ACHN (cell line): Measurements from ENCODE around the gene EPHA5.
"Not testable (repeated sequence)": the region's sequence is repeated elsewhere in the genome, so short reads cannot be mapped to it uniquely, and the experiment has no call there.

Experiments
- DNase-seq: peaks from one replicate; pipeline ENCODE4 v3.0.0-alpha.2; 2015
- in situ Hi-C: cut with HindIII; loops from 2 replicates; pipeline ENCODE4 v1.10.0; 2017; ENCODE audit warnings: low sequenced_read_pairs, low pct_ligation_motif_present, low pct_unique_long_range_greater_than_20kb

Gene EPHA5

GRCh38 chr4:65311120-65311519 is 359.2 kb downstream of the EPHA5 start:
- in situ Hi-C loops = no loop called here
- DNase-seq = no peak

GRCh38 chr4:65310586-65310985 is 359.7 kb downstream of the EPHA5 start:
- in situ Hi-C loops = no loop called here
- no peak for DNase-seq

DNA sequence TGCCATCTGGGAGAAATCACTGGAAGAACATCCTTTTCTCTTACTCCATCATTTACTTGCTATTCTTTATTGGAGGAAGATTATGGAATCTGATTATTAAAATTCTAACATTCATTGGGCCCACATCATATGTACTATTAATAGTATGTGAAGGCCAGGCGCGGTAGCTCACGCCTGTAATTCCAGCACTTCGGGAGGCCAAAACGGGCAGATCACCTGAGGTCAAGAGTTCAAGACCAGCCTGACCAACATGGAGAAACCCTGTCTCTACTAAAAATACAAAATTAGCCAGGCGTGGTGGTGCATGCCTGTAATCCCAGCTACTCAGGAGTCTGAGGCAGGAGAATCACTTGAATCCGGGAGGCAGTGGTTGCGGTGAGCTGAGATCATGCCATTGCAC is 361.7 kb downstream of the EPHA5 start:
- in situ Hi-C loops, DNase-seq: not testable (repeated sequence)

DNA sequence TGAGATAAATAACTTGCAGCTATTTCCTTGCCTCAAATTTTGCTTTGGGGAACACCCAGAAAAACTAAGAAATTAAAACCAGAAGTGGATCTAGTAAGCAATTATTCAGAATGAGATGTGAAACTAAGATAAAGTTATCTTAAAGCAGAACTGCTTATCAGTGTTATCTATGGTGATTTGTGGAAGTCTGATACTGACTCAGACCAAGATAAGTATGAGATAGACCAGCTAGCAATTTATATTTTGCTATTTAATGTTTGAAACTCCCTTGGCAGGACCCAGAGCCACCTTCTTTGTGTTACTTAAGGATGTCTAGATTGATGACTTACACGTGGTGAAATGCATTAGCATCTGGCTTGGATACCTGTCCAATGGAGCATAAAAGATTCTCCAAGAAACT is 368.1 kb downstream of the EPHA5 start:
- in situ Hi-C loops = no loop called here
- DNase-seq = no peak

DNA sequence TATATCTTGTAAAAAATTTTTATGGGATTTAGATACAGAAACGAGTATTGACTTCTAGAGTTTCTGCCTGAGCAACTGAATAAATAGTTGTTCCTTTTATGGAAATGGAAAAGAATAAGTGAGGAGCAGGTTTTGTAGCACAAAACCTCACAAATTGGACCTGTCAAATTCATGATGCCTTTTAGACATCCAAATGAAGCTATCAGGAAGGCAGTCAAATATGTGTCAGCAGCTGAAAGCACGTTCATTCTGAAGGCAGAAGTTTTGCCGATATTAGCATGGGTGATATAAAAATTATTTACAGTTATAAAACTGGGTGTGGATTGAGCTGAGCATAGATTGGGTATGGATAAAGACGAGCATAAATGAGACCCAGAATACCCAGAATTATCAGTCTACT is 374.0 kb downstream of the EPHA5 start:
- in situ Hi-C loops = no loop called here
- DNase-seq = no peak

GRCh38 chr4:65287071-65287470 is 383.2 kb downstream of the EPHA5 start:
- DNase-seq = no peak
- in situ Hi-C loops = no loop called here
